Sigmoid colon (tissue), 4 donors: ENCODE data around the gene CSNK2A1.

Experiments
- EP300 ChIP-seq, 4 donors: sonication (generic); formaldehyde crosslinking; IDR thresholded peaks; one replicate each; pipeline ENCODE4 v1.6.1; 2017; ENCODE audit warnings: antibody characterized with exemption in 4 of 4
- POLR2A ChIP-seq, 2 donors: fragments of 450-650 bp; IDR thresholded peaks; one replicate each; pipeline ENCODE4 v1.6.1; 2016; ENCODE audit warnings: antibody characterized with exemption in 2 of 2, mild to moderate bottlenecking in 2 of 2, moderate library complexity in 2 of 2
- POLR2AphosphoS5 ChIP-seq, 4 donors: sonication (generic); formaldehyde crosslinking; IDR thresholded peaks; one replicate each; pipeline ENCODE4 v1.6.1; 2017; ENCODE audit warnings: antibody characterized with exemption in 4 of 4
- TF ChIP-seq, protein P1 (sequence below), 4 experiments: fragments of 450-650 bp in 3 of 4; fragments of 200-600 bp in 1 of 4; IDR thresholded peaks; one replicate each; pipeline ENCODE4 v1.5.1; 2016 to 2019; ENCODE audit warnings: antibody characterized with exemption in 4 of 4, mild to moderate bottlenecking in 3 of 4, moderate library complexity in 2 of 4

DNA sequence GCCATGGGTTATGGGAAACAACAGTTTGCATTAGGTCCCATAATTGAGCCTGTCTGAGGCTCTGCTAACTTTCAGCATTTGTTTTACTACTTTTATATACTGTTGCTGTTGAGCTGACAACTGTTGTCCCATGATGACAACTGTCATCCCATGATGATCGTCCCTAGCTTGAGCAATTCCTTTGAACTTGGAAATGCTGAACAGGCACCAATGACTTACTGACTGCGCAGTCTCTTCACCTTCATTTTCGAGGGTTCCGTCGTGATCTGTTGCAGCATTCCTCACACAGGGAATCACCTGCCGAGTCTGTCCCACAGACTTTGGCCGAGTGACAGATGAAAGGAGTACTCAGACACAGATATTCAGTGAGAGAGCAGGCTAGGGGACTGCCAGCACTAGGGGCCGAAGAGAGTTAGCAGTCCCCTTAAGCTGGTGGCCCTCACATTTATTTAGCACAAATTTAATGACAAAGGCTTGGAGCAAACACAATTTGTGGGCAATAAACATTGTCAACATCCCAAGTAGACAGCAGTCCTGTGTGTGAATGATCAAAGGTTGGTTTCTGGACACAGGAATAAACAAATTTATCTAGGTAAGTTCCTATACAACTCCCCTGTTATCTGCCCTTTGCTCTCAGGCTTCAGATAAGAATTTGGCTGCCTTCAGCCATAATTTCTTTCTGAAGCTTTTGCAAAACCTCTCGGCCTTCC lies 71.3 kb downstream of the CSNK2A1 start:
- TF ChIP-seq POLR2A (IDR thresholded peaks at IDR 0.05) (no peak), EP300 (IDR thresholded peaks at IDR 0.05) (no peak), POLR2AphosphoS5 (IDR thresholded peaks at IDR 0.05) (no peak)
- TF ChIP-seq, protein P1, sequence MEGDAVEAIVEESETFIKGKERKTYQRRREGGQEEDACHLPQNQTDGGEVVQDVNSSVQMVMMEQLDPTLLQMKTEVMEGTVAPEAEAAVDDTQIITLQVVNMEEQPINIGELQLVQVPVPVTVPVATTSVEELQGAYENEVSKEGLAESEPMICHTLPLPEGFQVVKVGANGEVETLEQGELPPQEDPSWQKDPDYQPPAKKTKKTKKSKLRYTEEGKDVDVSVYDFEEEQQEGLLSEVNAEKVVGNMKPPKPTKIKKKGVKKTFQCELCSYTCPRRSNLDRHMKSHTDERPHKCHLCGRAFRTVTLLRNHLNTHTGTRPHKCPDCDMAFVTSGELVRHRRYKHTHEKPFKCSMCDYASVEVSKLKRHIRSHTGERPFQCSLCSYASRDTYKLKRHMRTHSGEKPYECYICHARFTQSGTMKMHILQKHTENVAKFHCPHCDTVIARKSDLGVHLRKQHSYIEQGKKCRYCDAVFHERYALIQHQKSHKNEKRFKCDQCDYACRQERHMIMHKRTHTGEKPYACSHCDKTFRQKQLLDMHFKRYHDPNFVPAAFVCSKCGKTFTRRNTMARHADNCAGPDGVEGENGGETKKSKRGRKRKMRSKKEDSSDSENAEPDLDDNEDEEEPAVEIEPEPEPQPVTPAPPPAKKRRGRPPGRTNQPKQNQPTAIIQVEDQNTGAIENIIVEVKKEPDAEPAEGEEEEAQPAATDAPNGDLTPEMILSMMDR (IDR thresholded peaks at IDR 0.05), result no peak
